HG02623 (cell line): ENCODE data around the gene SLC9A6.

Source experiments
- ATAC-seq: cut with Tn5 transposase; IDR thresholded peaks from one replicate; pipeline ENCODE4 v1.9.1; 2021; ENCODE audit warnings: moderate library complexity; ENCODE audit not compliant: unreplicated experiment

The SLC9A6 gene

GRCh38 chrX:135985157-135985972 is at the start of gene SLC9A6:
Gene SLC9A6, plus strand, starts transcription at chrX:135985435. Its CDS starts 224 bp downstream, at chrX:135985659.
- ATAC-seq = peak; percentile 91

- ATAC-seq = no peak
Measured at GRCh38 chrX:135944486-135944885, 40.7 kb upstream of the SLC9A6 start.

GRCh38 chrX:135951291-135951690 is 33.9 kb upstream of the SLC9A6 start:
- ATAC-seq = no peak

GRCh38 chrX:135973025-135973547 is 12.1 kb upstream of the SLC9A6 start:
- ATAC-seq = peak; percentile 32

GRCh38 chrX:135973548-135974278 is 11.5 kb upstream of the SLC9A6 start, which contains the start of gene MMGT1:
Gene MMGT1, minus strand, starts transcription at chrX:135973988. Its CDS starts 313 bp downstream, at chrX:135973675.
- ATAC-seq = peak; percentile 76

GRCh38 chrX:135974279-135974856 is 10.9 kb upstream of the SLC9A6 start:
- no peak for ATAC-seq

- ATAC-seq = no peak
Measured at GRCh38 chrX:135975421-135975820, 9.8 kb upstream of the SLC9A6 start.

GRCh38 chrX:135977611-135978010 is 7.6 kb upstream of the SLC9A6 start:
- no peak for ATAC-seq

- no peak for ATAC-seq
Measured at GRCh38 chrX:135981010-135981409, 4.2 kb upstream of the SLC9A6 start.

- no peak for ATAC-seq
Measured at GRCh38 chrX:135981668-135982067, 3.6 kb upstream of the SLC9A6 start.

- ATAC-seq = no peak
Measured at GRCh38 chrX:135982860-135983259, 2.4 kb upstream of the SLC9A6 start.

GRCh38 chrX:135984256-135984655 is 979 bp upstream of the SLC9A6 start:
- ATAC-seq = no peak

GRCh38 chrX:135984791-135985156 is 461 bp upstream of the SLC9A6 start:
- ATAC-seq = no peak

- ATAC-seq = no peak
Measured at GRCh38 chrX:135985973-135986310, 707 bp downstream of the SLC9A6 start.

- no peak for ATAC-seq
Measured at GRCh38 chrX:135988245-135988644, 3.0 kb downstream of the SLC9A6 start.

- no peak for ATAC-seq
Measured at GRCh38 chrX:136015016-136015415, 29.8 kb downstream of the SLC9A6 start.

- no peak for ATAC-seq
Measured at GRCh38 chrX:136016881-136017280, 31.6 kb downstream of the SLC9A6 start.

GRCh38 chrX:136019226-136019625 is 34.0 kb downstream of the SLC9A6 start:
- no peak for ATAC-seq

GRCh38 chrX:136021160-136021559 is 35.9 kb downstream of the SLC9A6 start:
- ATAC-seq = peak; percentile 62

- ATAC-seq = peak; percentile 57
Measured at GRCh38 chrX:136021903-136022302, 36.7 kb downstream of the SLC9A6 start.

- no peak for ATAC-seq
Measured at GRCh38 chrX:136025091-136025490, 39.9 kb downstream of the SLC9A6 start.
